GM19239 (cell line): ENCODE data around the gene C1GALT1.
A peak's percentile ranks its signal among the peaks of the same experiment; 100 is the strongest.
"Not testable (repeated sequence)": the region's sequence is repeated elsewhere in the genome, so short reads cannot be mapped to it uniquely, and the experiment has no call there.

Experiments
- DNase-seq: peaks from one replicate; pipeline ENCODE4 v3.0.0; 2011; ENCODE audit warnings: low spot score; ENCODE audit not compliant: insufficient read length
- FAIRE-seq: peaks from 2 replicates; lab custom pipeline; 2011; peaks lifted over from hg19 to GRCh38; lab: Jason Lieb, UNC

Gene C1GALT1

GRCh38 chr7:7192798-7193788, 10.7 kb downstream of the C1GALT1 start:
- FAIRE-seq, DNase-seq: not testable (repeated sequence)

DNA sequence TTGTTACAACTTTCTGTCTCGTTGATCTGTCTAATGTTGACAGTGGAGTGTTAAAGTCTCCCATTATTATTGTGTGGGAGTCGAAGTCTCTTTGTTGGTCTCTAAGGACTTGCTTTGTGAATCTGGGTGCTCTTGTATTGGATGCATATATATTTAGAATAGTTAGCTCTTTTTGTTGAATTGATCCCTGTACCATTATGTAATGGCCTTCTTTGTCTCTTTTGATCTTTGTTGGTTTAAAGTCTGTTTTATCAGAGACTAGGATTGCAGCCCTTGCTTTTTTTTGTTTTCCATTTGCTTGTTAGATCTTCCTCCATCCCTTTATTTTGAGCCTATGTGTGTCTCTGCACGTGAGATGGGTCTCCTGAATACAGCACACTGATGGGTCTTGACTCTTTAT, 17.2 kb downstream of the C1GALT1 start:
- not testable (repeated sequence) for DNase-seq, FAIRE-seq

DNA sequence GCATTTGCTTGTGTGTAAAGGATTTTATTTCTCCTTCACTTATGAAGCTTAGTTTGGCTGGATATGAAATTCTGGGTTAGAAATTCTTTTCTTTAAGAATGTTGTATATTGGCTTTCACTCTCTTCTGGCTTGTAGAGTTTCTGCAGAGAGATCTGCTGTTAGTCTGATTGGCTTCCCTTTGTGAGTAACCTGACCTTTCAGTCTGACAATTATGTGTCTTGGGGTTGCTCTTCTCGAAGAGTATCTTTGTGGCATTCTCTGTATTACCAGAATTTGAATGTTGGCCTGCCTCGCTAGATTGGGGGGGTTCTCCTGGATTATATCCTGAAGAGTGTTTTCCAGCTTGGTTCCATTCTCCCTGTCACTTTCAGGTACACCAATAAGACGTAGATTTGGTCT, 17.9 kb downstream of the C1GALT1 start:
- not testable (repeated sequence) for DNase-seq, FAIRE-seq

- DNase-seq, result peak; percentile 43
- peak; percentile 94 for FAIRE-seq
Observed at GRCh38 chr7:7201578-7202374, 19.4 kb downstream of the C1GALT1 start.

GRCh38 chr7:7202375-7202720, 20.0 kb downstream of the C1GALT1 start:
- FAIRE-seq (no peak), DNase-seq (no peak)

DNA sequence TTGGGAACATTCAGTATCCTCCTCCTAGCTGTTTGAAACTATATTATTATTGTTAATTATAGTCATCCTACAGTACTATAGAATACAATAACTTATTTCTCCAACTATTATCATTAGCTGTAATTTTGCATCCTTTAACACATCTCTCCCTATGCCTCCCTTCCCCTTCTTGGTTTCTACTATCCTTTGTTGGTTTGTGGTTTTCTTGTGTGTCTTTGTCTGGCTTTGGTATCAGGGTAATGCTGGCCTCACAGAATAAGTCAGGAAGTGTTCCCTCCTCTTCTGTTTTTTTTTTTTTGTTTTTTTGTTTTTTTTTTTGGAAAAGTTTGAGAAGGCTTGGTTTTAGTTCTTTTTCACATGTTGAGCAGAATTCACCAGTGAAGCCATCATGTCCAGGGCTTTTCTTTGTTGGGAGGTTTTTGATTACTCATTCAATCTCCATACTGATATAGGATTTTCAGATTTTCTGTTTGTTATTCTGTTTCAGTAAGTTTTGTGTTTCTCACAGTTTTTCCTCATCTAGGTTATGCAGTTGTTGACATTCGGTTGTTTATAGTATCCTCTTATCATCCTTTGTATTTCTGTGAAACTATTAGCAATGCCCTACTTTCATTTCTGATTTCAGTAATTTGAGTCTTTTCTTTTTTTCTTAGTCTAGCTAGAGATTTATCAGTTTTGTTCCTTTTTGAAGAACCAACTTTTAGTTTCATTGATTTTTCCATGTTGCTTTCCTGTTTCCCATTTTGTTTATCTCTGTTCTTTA, 21.6 kb downstream of the C1GALT1 start:
- DNase-seq (no peak), FAIRE-seq (no peak)

DNA sequence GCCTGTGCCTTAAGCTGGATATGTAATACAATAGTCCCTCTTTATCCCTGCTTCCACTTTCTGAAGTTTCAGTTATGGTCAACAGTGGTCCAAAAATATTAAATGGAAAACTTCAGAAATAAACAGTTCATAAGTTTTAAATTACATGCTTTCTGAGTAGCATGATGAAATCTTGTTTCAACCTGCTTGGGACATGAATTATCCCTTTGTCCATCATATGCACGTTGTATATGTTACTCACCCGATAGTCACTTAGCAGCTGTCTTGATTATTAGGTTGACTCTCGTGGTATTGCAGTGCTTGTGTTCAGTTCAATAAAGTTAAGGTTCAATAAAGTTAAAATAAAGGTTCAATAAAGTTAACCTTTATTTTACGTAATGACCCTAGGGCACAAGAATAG, 25.5 kb downstream of the C1GALT1 start:
- FAIRE-seq (no peak), DNase-seq (no peak)

DNA sequence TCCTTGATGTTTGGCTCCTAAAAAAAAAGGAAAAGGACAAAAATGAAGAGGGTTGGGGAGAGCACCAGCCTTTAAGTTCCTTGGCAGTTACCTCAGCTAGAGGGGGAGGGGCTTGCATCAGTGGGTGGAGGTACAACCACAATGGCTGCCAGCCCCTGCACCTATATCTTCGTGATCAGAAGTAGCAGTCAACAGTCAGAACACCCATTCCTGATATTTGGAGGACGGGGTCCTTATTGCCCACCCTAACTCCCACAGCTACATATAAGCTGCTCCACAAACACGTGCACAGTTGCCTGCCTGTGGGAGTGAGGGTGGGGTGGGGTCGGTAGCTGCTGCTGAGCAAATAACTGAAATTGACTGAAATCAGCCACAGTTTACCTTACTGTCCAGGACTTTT, 26.2 kb downstream of the C1GALT1 start:
- DNase-seq (no peak), FAIRE-seq (no peak)

DNA sequence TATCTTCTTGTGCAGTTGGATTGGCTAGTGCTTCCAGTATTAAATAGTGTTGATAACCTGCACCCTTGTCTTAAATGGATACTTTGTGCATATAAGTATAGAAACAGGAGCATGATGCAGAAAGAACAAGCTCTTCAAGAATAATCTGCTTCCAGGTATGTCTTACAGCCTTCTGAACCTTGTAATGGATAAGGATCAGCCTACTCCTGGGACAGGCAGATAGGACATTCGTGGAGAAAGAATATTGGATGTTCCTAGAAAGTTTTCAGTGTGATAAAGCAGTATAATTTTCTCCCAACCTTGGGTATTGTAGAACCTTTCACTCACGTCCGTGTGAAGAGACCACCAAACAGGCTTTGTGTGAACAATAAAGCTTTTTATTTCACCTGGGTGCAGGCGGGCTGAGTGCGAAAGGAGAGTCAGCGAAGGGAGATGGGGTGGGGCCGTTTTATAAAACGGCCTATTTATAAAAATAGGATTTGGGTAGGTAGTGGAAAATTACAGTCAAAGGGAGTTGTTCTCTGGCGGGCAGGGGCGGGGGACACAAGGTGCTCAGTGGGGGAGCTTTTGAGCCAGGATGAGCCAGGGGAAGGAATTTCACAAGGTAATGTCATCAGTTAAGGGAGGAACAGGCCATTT, 27.2 kb downstream of the C1GALT1 start:
- FAIRE-seq (no peak), DNase-seq (no peak)

GRCh38 chr7:7210475-7211237, 28.3 kb downstream of the C1GALT1 start:
- FAIRE-seq (no peak), DNase-seq (no peak)

GRCh38 chr7:7212612-7213011, 30.3 kb downstream of the C1GALT1 start:
- FAIRE-seq, result no peak
- DNase-seq, result no peak

GRCh38 chr7:7214398-7215347, 32.3 kb downstream of the C1GALT1 start:
- no peak for DNase-seq
- no peak for FAIRE-seq

GRCh38 chr7:7216279-7216678, 33.9 kb downstream of the C1GALT1 start:
- FAIRE-seq (peak; percentile 54), DNase-seq (no peak)

GRCh38 chr7:7219216-7219615, 36.9 kb downstream of the C1GALT1 start:
- DNase-seq (no peak), FAIRE-seq (no peak)

DNA sequence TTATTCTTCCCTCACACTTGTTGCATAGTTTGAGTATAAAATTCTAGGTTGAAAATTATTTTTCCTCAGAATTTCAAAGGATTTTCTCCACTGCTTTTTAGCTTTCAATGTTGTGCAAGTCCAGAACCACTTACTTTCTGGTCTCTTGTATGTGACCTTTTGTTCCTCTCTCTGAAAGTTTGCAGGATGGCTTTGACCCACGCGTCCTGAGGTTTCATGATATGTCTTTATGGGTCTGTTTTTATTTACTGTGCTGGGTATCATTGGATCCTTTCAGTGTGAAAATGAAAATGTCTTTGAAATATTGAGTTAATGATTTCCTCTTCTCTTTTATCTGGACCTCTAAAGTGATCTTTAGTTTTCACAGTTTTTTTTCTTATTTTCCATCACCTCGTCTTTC, 38.5 kb downstream of the C1GALT1 start:
- FAIRE-seq (peak; percentile 23), DNase-seq (no peak)

- no peak for DNase-seq
- FAIRE-seq, result peak; percentile 42
Observed at GRCh38 chr7:7221599-7222038, 39.3 kb downstream of the C1GALT1 start.

DNA sequence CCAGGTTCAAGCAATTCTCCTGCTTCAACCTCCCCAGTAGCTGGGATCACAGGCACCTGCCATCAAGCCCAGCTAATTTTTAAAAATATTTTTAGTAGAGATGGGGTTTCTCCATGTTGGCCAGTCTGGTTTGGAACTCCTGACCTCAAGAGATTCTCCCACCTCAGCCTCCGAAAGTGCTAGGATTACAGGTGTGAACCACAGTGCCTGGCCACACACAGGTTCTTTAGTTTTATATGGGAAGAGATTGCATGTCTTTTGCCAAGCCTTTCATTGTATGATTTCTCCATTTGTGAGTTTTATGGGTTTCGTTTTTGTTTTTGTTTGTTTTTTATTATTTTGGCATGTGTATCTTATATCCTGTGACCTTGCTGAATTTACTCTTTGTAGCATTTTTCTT, 40.9 kb downstream of the C1GALT1 start:
- FAIRE-seq, result no peak
- no peak for DNase-seq

- DNase-seq, result no peak
- FAIRE-seq, result no peak
Observed at GRCh38 chr7:7226407-7226806, 44.1 kb downstream of the C1GALT1 start.
